CD1c-positive myeloid dendritic cell (primary cell): ENCODE data around the gene ADAMTS2.

Experiments used
- DNase-seq: peaks from one replicate; pipeline ENCODE4 v3.0.0-alpha.2; 2016; ENCODE audit errors: extremely low spot score

ADAMTS2 gene

GRCh38 chr5:179232091-179232735, 113.0 kb downstream of the ADAMTS2 start:
- DNase-seq = no peak

- DNase-seq = no peak
These were observed 114.0 kb downstream of the ADAMTS2 start for GRCh38 chr5:179231309-179231708.

- DNase-seq = no peak
These were observed 115.2 kb downstream of the ADAMTS2 start for GRCh38 chr5:179230061-179230461.

GRCh38 chr5:179229331-179229831, 115.9 kb downstream of the ADAMTS2 start:
- DNase-seq = no peak

GRCh38 chr5:179228341-179229121, 116.7 kb downstream of the ADAMTS2 start:
- no peak for DNase-seq

DNA sequence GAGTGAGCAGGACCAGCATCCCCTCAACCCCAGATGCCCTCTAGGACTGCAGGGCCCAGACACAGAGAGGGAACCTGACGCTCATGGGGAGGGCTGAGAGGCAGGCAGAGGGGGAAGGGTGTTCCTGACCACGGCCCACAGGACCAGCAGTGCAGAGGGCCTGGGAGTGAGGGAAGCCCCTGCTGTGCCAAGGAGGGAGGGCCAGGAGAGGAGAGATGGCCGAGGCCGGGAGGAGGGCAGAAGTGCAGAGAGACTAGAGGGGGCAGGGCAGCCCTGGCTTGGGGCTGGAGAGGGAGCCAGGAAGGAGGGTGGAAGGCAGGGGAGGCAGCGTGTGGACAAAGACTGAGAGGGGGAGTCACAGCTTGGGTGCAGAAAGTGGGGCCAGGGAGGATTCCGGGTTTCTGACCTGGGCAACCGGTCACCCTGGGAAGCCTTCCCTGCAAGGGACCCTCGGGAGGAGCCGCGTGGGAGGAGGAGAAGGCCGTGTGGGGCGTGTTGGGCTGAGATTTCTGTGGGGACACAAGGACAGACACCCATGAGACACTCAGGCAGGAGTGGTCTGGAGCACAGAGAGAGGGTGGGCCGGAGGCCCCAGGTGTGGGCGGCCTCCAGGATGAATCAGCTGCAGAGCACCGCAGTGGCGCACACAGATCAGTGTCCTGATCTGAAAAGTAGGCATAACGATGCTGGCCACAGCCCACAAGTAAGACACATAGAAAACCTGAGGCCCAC, 117.5 kb downstream of the ADAMTS2 start:
- DNase-seq = no peak

- no peak for DNase-seq
These were observed 118.1 kb downstream of the ADAMTS2 start for GRCh38 chr5:179227229-179227579.

DNA sequence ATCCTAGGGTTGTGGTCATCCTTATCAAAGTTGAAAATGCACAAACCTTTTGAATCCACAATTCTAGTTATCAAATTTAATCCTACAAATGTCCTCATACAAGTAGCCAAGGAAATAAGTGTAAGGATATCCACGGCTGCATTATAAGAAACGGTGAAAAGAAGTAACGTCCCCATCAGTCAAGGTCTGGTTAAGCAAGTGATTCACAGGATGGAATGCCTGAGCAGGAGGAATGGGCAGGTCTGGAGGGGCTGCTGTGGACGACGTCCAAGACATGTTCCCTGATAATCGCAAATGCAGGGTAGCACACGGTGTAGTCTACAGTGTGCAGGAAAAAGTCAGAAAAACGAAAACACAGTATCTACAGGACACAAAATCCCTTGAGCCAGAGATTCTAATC, 118.6 kb downstream of the ADAMTS2 start:
- no peak for DNase-seq

GRCh38 chr5:179225387-179225786, 119.9 kb downstream of the ADAMTS2 start:
- no peak for DNase-seq

DNA sequence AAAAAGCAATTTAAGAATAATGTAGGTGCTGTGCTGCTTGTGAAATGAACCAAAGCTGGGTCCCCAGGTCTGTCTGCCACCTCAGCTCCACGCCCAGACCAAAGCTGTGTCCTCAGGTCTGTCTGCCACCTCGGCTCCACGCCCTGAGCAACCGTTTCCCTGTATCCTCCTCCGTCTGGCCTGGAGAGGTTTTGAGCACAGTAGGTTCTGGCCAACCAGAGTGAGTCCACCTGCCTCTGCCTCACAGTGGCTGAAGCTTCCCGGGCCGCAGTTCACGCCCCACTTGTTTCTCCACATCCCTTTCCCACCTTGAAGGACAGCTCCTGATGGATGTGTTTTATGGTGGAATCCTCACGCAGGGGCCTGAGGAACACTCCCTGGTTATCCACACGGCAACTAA, 120.5 kb downstream of the ADAMTS2 start:
- DNase-seq = no peak

DNA sequence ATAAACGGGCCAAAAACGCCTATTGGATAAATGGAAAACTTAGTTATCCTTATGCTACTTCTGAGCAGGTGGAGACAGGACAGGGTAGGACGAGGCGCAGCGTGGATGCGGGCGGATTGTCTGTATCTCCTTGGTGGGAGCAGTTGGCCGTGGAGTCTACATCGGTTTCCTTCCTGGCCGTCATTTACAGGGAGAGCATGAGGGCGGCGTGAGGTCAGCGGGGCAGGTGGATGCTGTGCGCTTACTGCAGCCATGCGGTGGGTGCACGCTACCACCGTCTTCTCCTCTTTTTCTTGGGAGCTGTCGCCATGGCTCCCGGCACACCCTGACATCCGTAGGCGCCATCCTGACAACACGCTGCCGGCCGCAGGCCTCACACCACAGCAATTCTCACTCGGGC, 121.3 kb downstream of the ADAMTS2 start:
- no peak for DNase-seq

- DNase-seq = no peak
These were observed 121.7 kb downstream of the ADAMTS2 start for GRCh38 chr5:179223528-179223927.

DNA sequence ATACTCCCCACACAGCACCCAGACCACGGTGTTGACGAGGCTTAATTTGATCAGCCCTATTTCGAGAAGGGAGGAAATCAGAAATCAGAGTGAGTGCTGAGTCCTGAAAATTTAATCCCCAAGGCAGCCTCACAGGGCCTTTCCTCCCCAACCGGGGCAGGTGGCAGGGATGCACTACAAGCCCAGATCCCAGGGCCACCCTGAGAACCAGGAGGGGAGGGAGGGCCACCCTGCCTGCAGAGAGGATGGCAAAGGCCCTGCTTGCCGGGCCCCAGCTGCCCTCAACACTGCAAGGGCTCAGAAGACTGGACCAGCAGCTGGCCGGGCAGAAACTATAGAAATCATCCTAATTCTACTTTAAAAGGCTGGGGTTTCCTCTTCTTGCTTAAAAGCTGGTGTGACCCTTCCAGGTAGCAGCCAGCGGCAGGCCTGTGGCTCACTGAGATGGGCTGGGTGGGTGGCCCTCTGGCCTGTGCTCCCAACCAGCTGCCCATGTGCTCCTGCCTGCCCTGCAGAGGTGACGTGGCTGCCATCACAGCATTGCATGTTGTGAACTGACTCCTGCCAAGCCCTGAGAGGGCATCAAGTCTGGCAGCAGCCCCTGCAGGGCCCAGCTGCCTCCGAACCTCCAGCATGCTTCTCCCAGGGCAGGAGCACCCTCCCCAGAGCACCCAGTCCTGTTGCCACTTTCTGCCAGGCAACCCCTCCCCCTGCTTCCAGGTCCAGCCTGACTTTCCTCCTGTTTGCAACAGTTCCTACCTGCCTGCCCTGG, 122.8 kb downstream of the ADAMTS2 start:
- DNase-seq = no peak

GRCh38 chr5:179221877-179222220, 123.4 kb downstream of the ADAMTS2 start:
- no peak for DNase-seq

DNA sequence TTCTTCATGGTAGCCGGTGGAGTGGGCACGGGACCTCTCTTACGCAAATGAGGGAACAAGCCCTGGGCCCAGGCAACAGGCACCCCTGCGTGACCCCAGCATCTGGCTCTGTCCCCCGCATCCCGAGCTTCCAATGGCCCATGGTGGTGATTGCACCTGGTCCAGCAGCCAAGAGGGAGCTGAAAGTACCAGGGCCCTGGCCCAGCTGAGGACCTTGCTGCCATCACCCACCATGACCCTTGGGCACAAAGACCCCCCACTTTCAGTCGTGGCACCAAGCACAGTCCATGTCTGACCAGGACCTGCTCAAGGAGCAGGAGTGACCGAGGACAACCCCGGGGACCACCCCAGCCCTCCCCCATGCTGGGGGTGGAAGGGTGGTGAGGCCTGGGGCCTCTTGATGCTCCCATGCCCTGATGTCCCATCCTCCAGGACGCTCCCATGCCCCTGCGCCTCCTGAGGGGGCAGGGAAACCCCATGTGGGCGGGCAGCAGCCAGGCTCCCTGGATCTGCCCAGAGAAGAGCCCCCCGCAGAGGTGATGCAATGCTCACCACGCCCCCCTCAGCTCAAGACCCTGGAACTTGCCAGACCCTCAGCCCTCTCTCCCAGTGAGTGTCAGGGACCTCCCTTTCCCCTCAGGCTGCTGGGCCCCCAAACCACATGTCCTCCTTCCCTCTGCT, 123.9 kb downstream of the ADAMTS2 start:
- no peak for DNase-seq

DNA sequence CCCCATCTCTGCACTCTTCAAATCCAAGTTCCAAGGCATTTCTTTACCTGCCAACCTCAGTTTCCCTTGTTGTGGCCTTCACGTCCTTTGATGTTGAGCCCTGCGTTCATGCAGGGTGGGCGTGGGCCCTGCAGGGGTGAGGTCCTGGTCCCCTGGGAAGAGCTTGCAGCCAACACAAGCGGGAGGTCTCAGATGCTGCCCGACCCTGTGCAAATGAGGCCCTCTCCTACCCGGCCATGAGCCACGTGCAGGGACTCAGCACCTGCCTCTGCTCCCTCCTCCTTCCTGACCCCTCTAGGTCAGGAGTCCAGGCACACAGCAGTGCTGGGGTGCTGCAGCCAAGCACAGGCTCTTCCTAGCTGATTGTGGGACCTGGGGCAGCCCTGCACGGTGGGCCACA, 124.5 kb downstream of the ADAMTS2 start:
- no peak for DNase-seq

DNA sequence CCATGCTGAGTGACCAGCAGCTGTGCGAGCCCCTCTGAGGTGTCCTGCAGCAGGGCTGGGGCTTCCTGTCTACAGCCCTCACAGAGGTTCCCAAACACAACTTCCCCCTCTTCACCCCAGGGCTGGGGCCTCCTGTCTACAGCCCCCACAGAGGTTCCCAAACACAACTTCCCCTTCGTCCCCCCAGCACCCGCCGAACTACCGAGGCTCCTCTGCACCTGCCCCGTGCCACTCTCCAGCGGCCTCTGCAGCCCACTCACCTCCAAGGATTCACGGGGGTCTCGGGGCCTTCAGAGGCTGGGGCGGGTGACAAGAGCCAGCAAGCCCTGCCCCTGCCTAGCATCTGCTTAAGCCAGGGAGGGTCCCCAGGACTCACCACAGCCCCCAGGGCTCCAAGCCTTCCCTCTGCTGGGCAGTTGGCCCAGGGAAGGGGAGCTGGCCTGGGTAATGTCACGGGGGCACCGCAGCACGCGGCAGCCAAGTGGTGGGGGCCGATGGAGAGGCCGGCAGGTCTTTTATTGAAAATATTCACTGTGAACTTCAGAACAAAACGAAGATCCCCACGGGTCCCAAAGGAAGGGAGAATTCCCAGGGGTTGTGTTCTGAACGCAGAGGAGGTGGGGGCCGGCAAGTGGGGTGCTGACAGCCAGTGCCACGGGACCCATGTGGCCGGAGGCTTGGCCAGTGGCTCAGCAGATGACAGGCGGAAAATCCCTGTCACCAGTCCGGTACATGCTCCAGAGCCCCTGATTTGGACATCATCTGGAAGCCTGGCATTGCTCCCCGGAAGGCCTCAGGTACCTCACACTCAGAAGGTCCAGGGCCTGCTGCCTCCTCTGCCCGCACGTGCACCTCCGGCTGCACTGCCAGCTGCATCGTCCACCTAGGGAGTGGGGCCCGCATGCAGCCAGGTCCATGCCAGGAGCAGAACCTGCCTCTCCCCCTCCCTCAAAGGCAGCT, 125.3 kb downstream of the ADAMTS2 start:
- DNase-seq = no peak

DNA sequence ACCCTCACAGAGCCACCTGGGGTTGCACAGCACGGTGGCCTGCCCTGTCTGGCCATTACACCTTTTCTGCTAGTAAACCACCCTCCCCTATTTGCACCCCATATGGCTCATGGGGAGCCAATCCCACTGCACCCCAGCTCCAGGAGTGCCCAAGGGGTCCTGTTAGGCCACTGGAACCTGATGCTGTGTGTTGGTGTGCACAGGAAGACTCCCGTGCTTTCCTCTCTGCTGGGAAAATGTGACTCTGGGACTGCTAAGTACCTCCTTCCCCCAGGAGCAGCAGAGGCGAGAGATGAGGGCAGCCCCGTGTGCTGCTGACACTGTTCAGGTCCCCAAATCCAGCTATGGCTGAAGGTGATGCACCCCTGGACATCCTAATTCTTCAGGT, 126.3 kb downstream of the ADAMTS2 start:
- no peak for DNase-seq

DNA sequence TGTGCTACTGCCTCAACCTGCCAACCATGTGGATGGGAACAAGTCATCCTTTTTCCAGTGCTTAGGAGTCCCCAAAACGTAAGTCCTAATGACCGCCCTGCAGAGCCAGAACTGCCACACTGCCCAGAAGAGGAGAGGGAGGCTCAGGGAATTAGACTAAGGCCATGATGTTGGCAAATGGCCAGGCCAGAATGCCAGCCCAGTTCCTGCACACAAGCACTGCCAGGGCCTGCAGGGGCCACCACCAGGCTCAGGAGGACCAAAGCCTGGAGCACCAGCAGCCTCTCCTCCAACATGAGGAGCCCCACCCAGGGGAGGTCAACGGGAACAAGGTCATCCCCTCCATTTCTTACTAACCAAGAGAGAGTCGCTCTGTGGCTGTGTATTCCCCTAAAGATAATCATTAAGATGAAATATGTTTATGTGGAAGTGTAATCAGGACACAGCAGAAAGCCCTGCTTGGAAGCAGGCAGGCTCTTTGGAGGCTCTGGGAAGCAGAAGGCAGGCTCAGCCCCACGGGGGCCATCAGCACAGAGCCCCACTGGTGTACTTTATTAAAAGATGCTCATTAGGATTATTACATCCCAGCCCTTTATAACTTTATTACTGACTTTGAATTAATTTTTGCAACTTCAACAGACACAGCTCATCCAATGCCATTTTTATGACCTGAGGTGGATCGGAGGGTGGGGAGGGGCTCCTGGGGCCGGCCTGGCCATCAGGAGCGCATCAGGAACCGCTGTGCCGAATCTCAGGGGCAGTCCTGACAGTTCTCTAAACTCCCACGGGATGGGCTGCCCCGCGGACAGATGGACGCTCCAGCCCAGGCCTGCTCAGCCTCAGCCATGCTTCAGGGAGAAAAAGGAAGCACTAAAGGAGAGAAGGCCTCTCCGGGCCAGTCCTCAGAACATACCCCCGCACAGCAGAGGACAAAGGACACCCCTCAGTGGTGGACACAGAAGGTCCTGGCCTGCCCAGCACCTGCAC, 127.0 kb downstream of the ADAMTS2 start:
- DNase-seq = no peak
